Mucosa of descending colon (tissue), 3 donors: ENCODE results near the gene PRDM16. TPM values are rescaled to one million over a fixed set of nuclear protein-coding genes. Genes with fewer than 3 reads are reported as not detected.

ENCODE experiments used
- ATAC-seq: fragments of 200-7000 bp; cut with Tn5 transposase; one replicate; pipeline ENCODE4 v1.9.1; 2020; ENCODE audit warnings: mild to moderate bottlenecking, moderate library complexity
- DNase-seq, 3 donors: peaks; one replicate each; pipeline ENCODE4 v3.0.0-alpha.2; 2020
- H3K36me3 ChIP-seq: fragments of 200-600 bp; one replicate; pipeline ENCODE4 v1.8.0; 2021; ENCODE audit warnings: low read depth, mild to moderate bottlenecking
- H3K4me1 ChIP-seq: fragments of 200-600 bp; one replicate; pipeline ENCODE4 v1.8.0; 2021; ENCODE audit warnings: low read depth, mild to moderate bottlenecking
- H3K4me3 ChIP-seq: fragments of 200-600 bp; one replicate; pipeline ENCODE4 v1.8.0; 2021; ENCODE audit warnings: mild to moderate bottlenecking
- H3K9me3 ChIP-seq: fragments of 200-600 bp; one replicate; pipeline ENCODE4 v1.8.0; 2021; ENCODE audit warnings: mild to moderate bottlenecking
- intact Hi-C, 2 donors: fragments of 100-400 bp; cut with DNase I in 1 of 2; cut with micrococcal nuclease in 1 of 2; formaldehyde crosslinking; loops; one replicate each; pipeline versions ENCODE4 v1.11.0 to v1.11.1; 2022; cut with DNase I, micrococcal nuclease
- total RNA-seq, 3 donors: library from RNA; stranded (reverse); fragmentation: NEBNext Ultra II Directional in 2 of 3; extraction: Animal tissue kit (Norgen Biotek cat#: 25700) in 2 of 3; gene quantifications; one replicate each; pipeline versions ENCODE4 v1.2.1 to v1.2.4, GENCODE V29; 2021 to 2023
- TF ChIP-seq, protein P1 (sequence below): fragments of 200-600 bp; IDR thresholded peaks from one replicate; pipeline ENCODE4 v1.8.0; 2022; ENCODE audit warnings: antibody characterized with exemption, mild to moderate bottlenecking
- donor health status: DM: no; HTN: no; CAD: no; lungs with moderate emphysema.
- donor health status: DM: no; HTN: no; CAD: no.
- donor health status: DM: no; HTN: yes; CAD: no.

PRDM16 gene
- total RNA-seq, 3 donors from 2014 or later = 1.6 to 2.5 (median 2.4) TPM

DNA sequence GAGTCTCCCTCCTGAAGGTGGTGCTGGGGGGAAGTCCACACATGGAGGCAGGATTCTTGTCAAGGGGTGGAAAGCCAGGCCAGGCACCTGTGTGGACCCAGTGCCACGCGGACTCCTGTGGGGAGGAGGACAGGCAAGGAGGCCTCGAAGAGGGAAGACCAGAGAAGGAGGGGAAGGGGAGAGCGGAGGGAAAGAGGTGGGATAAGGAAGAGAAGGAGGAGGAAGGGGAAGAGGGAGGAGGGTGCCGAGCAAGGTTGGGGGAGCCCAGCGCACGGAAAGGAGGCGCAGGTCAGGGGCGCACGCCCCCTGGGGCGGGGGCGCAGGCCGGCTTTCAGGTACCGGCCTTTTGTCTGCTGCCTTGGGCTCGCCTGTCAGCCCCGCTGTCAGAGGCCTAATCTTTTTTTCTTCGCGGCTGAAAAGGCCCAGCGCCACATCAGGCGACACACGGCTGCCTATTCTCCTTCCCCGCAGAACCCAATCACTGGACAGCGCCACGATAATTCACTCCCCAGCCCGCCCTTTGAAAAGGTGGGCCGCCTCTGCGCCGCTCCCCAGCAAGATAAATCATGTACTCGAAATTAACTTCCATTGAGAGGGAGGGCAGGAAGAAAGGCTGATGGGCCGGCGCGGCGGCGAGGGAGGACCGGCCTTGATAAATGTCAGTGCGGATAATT, 42.5 kb downstream of the PRDM16 start:
- no peak for ATAC-seq
- Histone ChIP-seq H3K36me3 (no peaks in the 10 kb centered on the region), H3K4me1 (no peaks in the 10 kb centered on the region), H3K9me3 (no peaks in the 10 kb centered on the region), H3K4me3 (no peak overlapping the region)
- no peak for DNase-seq
- TF ChIP-seq, protein P1, sequence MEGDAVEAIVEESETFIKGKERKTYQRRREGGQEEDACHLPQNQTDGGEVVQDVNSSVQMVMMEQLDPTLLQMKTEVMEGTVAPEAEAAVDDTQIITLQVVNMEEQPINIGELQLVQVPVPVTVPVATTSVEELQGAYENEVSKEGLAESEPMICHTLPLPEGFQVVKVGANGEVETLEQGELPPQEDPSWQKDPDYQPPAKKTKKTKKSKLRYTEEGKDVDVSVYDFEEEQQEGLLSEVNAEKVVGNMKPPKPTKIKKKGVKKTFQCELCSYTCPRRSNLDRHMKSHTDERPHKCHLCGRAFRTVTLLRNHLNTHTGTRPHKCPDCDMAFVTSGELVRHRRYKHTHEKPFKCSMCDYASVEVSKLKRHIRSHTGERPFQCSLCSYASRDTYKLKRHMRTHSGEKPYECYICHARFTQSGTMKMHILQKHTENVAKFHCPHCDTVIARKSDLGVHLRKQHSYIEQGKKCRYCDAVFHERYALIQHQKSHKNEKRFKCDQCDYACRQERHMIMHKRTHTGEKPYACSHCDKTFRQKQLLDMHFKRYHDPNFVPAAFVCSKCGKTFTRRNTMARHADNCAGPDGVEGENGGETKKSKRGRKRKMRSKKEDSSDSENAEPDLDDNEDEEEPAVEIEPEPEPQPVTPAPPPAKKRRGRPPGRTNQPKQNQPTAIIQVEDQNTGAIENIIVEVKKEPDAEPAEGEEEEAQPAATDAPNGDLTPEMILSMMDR = no peak
- intact Hi-C loops = no loop called here

DNA sequence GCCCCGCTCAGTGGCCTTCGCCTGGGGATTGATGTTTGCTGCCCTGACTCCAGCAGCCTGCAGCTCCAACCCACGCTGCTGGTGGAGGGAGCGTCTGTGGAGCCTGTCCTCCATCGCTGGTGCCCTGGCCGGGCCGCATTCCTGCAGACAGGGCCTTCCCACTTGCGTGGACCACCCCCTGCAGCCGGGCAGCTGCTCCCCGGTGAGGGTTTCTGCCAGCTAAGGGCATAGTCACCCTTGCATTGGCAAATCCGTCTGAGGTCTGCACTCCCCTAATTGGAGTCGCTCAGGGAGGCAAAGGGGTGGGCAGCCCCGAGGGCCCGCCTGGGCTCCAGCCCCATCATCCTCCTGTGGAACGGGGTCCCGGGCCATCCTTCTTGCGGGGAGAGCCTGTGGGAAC, 43.5 kb downstream of the PRDM16 start:
- no peak overlapping the region for H3K4me3 ChIP-seq
- no peak for ATAC-seq

DNA sequence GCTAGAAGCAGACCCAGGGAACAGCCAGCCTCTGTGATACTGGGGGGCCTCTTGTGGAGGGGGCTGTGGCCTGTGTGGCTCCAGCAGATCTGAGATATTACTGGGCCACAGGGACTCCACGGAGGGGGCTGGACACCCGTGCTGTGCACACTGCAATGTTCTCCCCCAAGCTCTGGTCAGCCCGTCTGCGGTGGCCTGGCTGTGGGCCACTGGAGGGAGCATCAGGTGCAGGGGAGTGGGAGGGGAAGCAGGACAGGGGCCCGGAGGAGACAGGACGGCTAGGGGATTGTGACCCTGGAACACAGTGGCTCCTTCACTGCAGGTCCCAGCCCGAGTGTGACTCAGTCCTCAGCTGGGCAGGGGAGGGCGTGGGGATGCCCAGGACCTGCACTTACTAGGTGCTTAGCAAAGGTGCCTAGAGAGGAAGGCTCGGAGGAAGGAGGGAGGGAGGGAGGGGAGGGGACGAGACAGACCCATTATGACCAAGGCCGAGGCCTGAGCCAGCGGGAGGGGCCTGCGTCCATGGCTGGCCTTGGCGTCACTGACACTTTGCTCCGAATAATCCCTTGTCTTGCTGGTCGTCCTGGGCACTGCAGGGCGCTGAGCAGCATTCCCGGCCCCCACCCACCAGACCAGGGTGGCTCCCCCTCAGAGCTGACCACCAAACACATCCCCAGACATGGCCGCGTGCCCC, 44.2 kb downstream of the PRDM16 start:
- ATAC-seq (no peak), DNase-seq (no peak)
- TF ChIP-seq, protein P1 = no peak
- intact Hi-C loops = no loop called here
- no peaks in the 10 kb centered on the region for H3K36me3 ChIP-seq
- H3K4me3 ChIP-seq = no peak overlapping the region
- no peaks in the 10 kb centered on the region for H3K4me1 ChIP-seq
- no peaks in the 10 kb centered on the region for H3K9me3 ChIP-seq

More for the DNA sequence above, 43.5 kb downstream of the PRDM16 start:
- Histone ChIP-seq H3K36me3 (no peaks in the 10 kb centered on the region), H3K4me1 (no peaks in the 10 kb centered on the region), H3K9me3 (no peaks in the 10 kb centered on the region)
- DNase-seq = no peak
- intact Hi-C loops = no loop called here
- TF ChIP-seq, protein P1 = no peak

DNA sequence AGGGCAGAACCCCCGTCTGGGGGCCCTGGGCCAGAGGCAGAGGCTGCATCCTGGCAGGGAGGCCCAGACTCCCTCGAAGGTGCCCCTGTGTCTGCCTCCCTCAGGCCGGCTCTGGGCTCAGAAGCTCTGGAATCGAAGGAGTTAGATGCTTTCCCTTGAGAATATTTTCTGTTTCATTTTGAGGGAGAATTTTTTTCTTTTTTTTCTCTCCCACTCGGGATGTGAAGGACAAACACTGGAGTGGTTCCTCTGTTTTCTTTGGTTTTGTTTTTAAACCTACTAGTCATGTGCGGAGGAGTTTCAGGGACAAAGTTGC, 44.7 kb downstream of the PRDM16 start:
- DNase-seq (no peak), ATAC-seq (no peak)
- TF ChIP-seq, protein P1 = no peak
- no peaks in the 10 kb centered on the region for H3K36me3 ChIP-seq
- H3K4me1 ChIP-seq = no peaks in the 10 kb centered on the region
- H3K9me3 ChIP-seq = no peaks in the 10 kb centered on the region
- no peak overlapping the region for H3K4me3 ChIP-seq
- intact Hi-C loops = no loop called here

DNA sequence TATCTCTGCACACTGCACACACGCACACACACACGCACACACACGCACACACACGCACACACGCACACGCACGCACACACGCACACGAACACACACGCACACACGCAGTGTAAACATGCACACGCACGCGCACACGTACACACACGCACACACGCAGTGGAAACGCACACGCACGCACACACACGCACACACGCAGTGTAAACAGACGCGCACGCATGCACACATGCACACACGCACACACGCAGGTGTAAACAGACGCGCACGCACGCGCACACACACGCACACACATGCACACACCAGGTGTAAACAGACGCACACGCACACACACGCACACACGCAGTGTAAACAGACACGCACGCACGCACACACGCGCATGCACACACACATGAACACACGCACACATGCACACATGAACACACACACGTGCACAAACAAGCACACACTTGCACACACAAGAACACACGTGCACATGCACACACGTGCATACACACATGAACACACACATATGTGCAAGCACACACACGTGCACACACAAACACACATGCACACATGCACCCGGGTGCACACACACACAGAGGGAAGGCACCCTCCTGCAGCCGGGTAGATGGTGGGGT, 45.2 kb downstream of the PRDM16 start:
- H3K9me3 ChIP-seq = no peaks in the 10 kb centered on the region
- no peak for DNase-seq
- no peak for ATAC-seq
- H3K4me1 ChIP-seq = no peaks in the 10 kb centered on the region
- H3K36me3 ChIP-seq = no peaks in the 10 kb centered on the region
- intact Hi-C loops = no loop called here
- TF ChIP-seq, protein P1 = no peak
- no peak overlapping the region for H3K4me3 ChIP-seq
